Mesendoderm (in vitro differentiated cells): Measurements from ENCODE around the gene CDC42EP3.
A peak's percentile ranks its signal among the peaks of the same experiment; 100 is the strongest.

Source experiments
- DNase-seq: peaks from one replicate; pipeline ENCODE4 v3.0.0; 2013
- H2AK5ac ChIP-seq: 2 replicates; pipeline ENCODE4 v1.6.1; 2013; ENCODE audit warnings: low read length, inconsistent platforms
- H2BK120ac ChIP-seq: 2 replicates; pipeline ENCODE4 v1.6.1; 2013; ENCODE audit warnings: low read depth, mild to moderate bottlenecking, low read length, moderate library complexity, mixed read lengths
- H2BK15ac ChIP-seq: replicated peaks from 2 replicates; pipeline ENCODE4 v1.6.1; 2013; ENCODE audit warnings: low read depth, mild to moderate bottlenecking, moderate library complexity
- H2BK5ac ChIP-seq: 2 replicates; pipeline ENCODE4 v1.6.1; 2013; ENCODE audit warnings: low read length, inconsistent platforms
- H3K18ac ChIP-seq: 2 replicates; pipeline ENCODE4 v1.6.1; 2013; ENCODE audit warnings: mild to moderate bottlenecking, low read length, mixed read lengths
- H3K23ac ChIP-seq: one replicate; pipeline ENCODE4 v1.6.1; 2013; ENCODE audit warnings: low read length
- H3K27ac ChIP-seq: 2 replicates; pipeline ENCODE4 v1.5.1; 2013; ENCODE audit warnings: low read depth, mild to moderate bottlenecking, inconsistent platforms, low read length, moderate library complexity
- H3K27me3 ChIP-seq: 2 replicates; pipeline ENCODE4 v1.6.1; 2013; ENCODE audit warnings: low read length, control low read depth, mild to moderate bottlenecking, inconsistent platforms; ENCODE audit not compliant: insufficient read depth, poor library complexity
- H3K36me3 ChIP-seq: 2 replicates; pipeline ENCODE4 v1.6.1; 2013; ENCODE audit warnings: low read length, inconsistent platforms; ENCODE audit not compliant: control insufficient read depth, insufficient read depth
- H3K4ac ChIP-seq: one replicate; pipeline ENCODE4 v1.6.1; 2013; ENCODE audit warnings: low read depth, mild to moderate bottlenecking, low read length, moderate library complexity
- H3K4me1 ChIP-seq: 2 replicates; pipeline ENCODE4 v1.6.1; 2013; ENCODE audit warnings: low read depth, low read length, inconsistent platforms; ENCODE audit not compliant: control insufficient read depth
- H3K4me2 ChIP-seq: 2 replicates; pipeline ENCODE4 v1.6.1; 2013; ENCODE audit warnings: low read length
- H3K4me3 ChIP-seq: 2 replicates; pipeline ENCODE4 v1.5.1; 2013; ENCODE audit warnings: mild to moderate bottlenecking, low read length
- H3K56ac ChIP-seq: one replicate; pipeline ENCODE4 v1.6.1; 2013; ENCODE audit warnings: low read length
- H3K79me1 ChIP-seq: 2 replicates; pipeline ENCODE4 v1.6.1; 2013; ENCODE audit warnings: low read length, inconsistent platforms
- H3K79me2 ChIP-seq: 2 replicates; pipeline ENCODE4 v1.6.1; 2013; ENCODE audit warnings: mild to moderate bottlenecking, low read length; ENCODE audit not compliant: control insufficient read depth, insufficient read depth
- H3K9ac ChIP-seq: 2 replicates; pipeline ENCODE4 v1.6.1; 2013; ENCODE audit warnings: low read length, inconsistent platforms
- H4K5ac ChIP-seq: one replicate; pipeline ENCODE4 v1.6.1; 2013; ENCODE audit warnings: low read length
- H4K8ac ChIP-seq: one replicate; pipeline ENCODE4 v1.6.1; 2013; ENCODE audit warnings: low read depth, mild to moderate bottlenecking, control low read depth, low read length, moderate library complexity
- WGBS: extraction: QIAGEN DNeasy Blood & Tissue Kit; methylation state at CpG from one replicate; pipeline ENCODE4 v1.1.7; 2013; ENCODE audit warnings: low lambda C conversion rate, missing lambda C conversion rate; ENCODE audit not compliant: insufficient coverage; ENCODE audit errors: extremely low coverage; 5-methylcytosine and 5-hydroxymethylcytosine counted together

Gene CDC42EP3

DNA sequence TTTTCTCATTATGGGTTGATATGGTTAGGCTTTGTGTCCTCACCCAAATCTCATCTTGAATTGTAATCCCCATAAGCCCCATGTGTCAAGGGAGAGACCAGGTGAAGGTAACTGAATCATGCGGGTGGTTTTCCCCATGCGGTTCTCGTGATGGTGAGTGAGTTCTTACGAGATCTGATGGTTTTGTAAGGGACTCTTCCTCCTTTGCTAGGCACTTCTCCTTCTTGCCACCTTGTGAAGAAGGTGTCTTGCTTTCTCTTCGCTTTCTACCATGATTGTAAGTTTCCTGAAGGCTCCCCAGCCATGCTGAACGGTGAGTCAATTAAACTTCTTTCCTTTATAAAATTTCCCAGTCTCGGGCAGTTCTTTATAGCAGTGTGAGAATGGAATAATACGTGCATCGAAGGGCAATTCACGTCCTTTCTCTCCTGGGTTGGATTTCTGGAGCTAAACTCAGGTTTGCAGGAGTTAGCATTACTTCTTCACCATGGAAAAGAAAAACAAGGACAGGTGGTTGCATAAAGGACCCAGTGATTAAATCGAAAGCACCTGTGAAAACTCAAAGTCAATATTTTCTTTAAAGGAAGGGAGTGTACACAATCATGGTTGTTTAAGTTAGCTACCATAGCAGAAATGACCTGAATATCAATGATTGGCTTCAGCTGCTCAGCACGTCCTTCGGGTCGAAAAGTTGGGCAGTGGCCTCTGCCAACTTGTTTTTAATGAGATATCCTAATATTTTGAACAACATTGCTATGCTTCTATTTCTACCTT lies 54.1 kb downstream of the CDC42EP3 start:
- Histone ChIP-seq H4K5ac (no peak overlapping the region), H3K56ac (no peak overlapping the region), H3K18ac (no peak overlapping the region), H3K4ac (no peak overlapping the region), H2BK120ac (no peak overlapping the region), H3K4me2 (no peak overlapping the region), H3K4me3 (no peak overlapping the region), H4K8ac (no peak overlapping the region), H3K27me3 (no peaks in the 10 kb centered on the region), H2BK15ac (no peak overlapping the region), H3K4me1 (no peaks in the 10 kb centered on the region), H3K27ac (no peak overlapping the region), H3K23ac (no peak overlapping the region), H2AK5ac (no peak overlapping the region), H3K79me1 (no peaks in the 10 kb centered on the region), H2BK5ac (no peak overlapping the region), H3K36me3 (no peaks in the 10 kb centered on the region), H3K9ac (no peak overlapping the region), H3K79me2 (no peaks in the 10 kb centered on the region)
- no peak for DNase-seq
- WGBS = no CpG with 5 or more reads among the region's 14 CpGs

DNA sequence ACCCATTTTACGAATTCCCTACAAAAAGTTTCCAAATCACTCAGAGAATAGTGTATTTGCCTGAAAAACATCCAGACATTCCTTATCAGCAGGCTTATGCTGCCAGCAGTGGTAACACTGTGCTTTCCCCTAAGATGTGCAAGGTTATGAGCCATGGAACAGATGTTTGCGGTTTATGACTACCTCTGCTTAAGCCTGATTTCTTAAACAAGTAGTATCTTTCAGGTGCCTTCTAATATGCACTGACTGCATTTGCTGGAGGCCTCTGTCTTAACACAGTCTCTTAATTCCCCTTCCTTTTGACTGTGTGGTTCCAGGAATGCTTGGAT lies 54.8 kb downstream of the CDC42EP3 start:
- Histone ChIP-seq H3K56ac (no peak overlapping the region), H3K23ac (no peak overlapping the region), H2BK15ac (no peak overlapping the region), H3K36me3 (no peaks in the 10 kb centered on the region), H4K8ac (no peak overlapping the region), H4K5ac (no peak overlapping the region), H3K4me2 (no peak overlapping the region), H3K4me1 (no peaks in the 10 kb centered on the region), H3K79me2 (no peaks in the 10 kb centered on the region), H2AK5ac (no peak overlapping the region), H3K79me1 (no peaks in the 10 kb centered on the region), H2BK5ac (no peak overlapping the region), H3K18ac (no peak overlapping the region), H3K27ac (no peak overlapping the region), H2BK120ac (no peak overlapping the region), H3K4ac (no peak overlapping the region), H3K4me3 (no peak overlapping the region), H3K9ac (no peak overlapping the region), H3K27me3 (no peaks in the 10 kb centered on the region)
- WGBS = no CpG with 5 or more reads among the region's 2 CpGs
- DNase-seq = peak; percentile 31

DNA sequence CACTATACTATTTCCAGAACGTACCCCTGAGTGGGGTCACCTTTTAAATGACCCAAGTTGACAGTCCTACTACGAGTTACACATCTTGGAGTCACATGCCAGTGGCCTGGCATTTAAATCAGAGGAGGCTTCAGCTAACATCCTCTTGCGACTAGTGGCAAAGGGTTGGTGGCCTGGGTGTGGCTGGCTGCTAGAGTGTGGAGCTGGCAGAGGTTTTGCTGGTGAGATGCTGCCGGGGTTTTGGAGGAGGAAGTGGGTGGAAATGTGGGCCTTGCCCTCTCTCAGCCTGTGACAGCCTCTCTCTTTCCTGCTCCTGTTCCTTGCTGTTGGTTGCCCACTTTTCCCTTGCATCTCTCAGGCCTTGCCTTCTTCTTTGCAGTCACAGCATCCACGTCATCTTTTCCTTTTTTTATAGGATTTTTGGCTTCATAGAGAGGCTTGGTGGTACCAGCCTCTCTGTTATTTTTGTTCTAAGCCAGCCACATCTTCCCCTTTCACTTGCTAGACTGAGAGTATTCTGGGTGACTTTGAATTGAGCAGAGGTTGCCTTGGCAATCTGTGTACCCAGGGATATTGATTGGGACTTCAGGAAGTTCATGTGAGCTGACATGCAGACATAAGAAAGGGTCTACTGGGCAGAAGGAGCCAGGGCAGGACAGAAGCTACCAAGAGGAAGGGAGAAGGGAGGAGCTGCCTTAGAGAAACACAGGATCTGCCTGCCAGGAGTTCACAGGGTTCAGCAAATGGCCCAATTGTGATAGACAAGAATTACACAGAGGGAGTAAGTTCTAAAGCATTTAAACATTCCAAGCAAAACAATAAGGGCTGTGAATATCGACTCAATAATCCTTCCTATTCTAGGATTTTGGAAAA lies 55.4 kb downstream of the CDC42EP3 start:
- Histone ChIP-seq H3K9ac (no peak overlapping the region), H3K79me1 (no peaks in the 10 kb centered on the region), H3K27me3 (no peaks in the 10 kb centered on the region), H3K36me3 (no peaks in the 10 kb centered on the region), H3K56ac (no peak overlapping the region), H3K27ac (no peak overlapping the region), H3K18ac (no peak overlapping the region), H2AK5ac (no peak overlapping the region), H4K5ac (no peak overlapping the region), H3K79me2 (no peaks in the 10 kb centered on the region), H2BK5ac (no peak overlapping the region), H3K4me2 (no peak overlapping the region), H3K4me3 (no peak overlapping the region), H4K8ac (no peak overlapping the region), H3K4ac (no peak overlapping the region), H2BK15ac (no peak overlapping the region), H2BK120ac (no peak overlapping the region), H3K23ac (no peak overlapping the region), H3K4me1 (no peaks in the 10 kb centered on the region)
- peak; percentile 32 for DNase-seq
- no CpG with 5 or more reads among the region's 6 CpGs for WGBS

DNA sequence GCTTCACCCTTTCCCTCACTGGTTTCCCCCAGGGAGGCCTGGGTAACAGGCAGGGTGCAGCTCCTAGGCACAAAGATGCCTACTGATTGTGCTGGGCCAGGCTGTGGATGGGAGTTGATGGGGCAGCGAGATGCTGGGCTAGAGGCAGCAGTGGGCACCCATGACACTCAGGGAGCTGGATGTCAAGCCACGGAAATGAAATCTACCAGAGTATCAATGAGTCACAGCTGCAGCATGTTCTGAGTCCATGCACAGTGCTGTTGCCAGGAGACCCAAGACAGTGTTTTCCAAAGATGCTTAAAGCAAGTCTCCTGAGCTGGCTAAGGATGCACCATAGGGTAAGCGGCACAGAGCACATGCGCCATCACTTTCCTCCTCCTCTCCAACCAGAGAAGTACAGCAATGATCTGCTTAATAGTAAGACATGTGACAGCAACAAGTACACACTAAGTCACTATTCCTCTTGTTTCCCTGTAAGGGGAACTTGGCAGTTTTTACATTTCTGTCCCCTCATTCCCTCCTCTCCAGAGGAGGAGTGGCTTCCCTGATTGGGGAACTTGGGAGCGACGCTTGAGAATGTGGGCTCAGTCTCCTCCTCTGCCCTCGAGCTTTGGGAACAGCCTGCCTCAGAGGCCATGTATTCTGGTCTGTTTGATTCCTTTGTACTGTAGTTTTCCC lies 57.2 kb downstream of the CDC42EP3 start:
- Histone ChIP-seq H2BK120ac (no peak overlapping the region), H3K9ac (no peak overlapping the region), H3K36me3 (no peaks in the 10 kb centered on the region), H3K79me1 (no peaks in the 10 kb centered on the region), H3K4me3 (no peak overlapping the region), H3K27me3 (no peaks in the 10 kb centered on the region), H2AK5ac (no peak overlapping the region), H3K23ac (no peak overlapping the region), H3K18ac (no peak overlapping the region), H3K56ac (no peak overlapping the region), H3K4ac (no peak overlapping the region), H3K27ac (no peak overlapping the region), H3K4me1 (no peaks in the 10 kb centered on the region), H2BK15ac (no peak overlapping the region), H2BK5ac (no peak overlapping the region), H4K8ac (no peak overlapping the region), H3K4me2 (no peak overlapping the region), H3K79me2 (no peaks in the 10 kb centered on the region), H4K5ac (no peak overlapping the region)
- WGBS = no CpG with 5 or more reads among the region's 7 CpGs
- peak; percentile 27 for DNase-seq

DNA sequence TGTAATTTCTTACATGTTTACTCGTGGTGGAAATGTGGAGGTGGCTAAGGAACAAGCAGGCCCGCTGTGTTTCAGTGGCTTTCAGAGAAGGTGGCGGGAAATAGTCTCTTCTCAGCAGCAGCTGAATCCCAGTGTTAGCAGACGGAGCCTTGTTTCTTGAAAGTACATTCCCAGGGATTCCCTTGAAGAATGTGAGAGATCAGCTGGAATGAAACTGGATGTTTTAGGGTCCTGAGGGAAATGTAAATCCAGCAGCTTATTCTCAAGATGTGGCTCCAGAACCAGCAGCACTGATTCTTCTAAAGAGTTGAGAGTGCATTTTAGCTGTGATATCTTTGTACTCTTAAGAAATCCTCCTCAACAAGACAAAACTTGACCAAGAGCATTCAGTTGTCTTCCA lies 59.1 kb downstream of the CDC42EP3 start:
- Histone ChIP-seq H3K4ac (no peak overlapping the region), H3K18ac (no peak overlapping the region), H3K79me2 (no peaks in the 10 kb centered on the region), H3K9ac (no peak overlapping the region), H3K23ac (no peak overlapping the region), H3K4me3 (no peak overlapping the region), H3K4me2 (no peak overlapping the region), H2BK15ac (no peak overlapping the region), H3K36me3 (no peaks in the 10 kb centered on the region), H2BK120ac (no peak overlapping the region), H2BK5ac (no peak overlapping the region), H2AK5ac (no peak overlapping the region), H4K5ac (no peak overlapping the region), H3K27ac (no peak overlapping the region), H3K56ac (no peak overlapping the region), H4K8ac (no peak overlapping the region), H3K27me3 (no peaks in the 10 kb centered on the region), H3K4me1 (no peaks in the 10 kb centered on the region), H3K79me1 (no peaks in the 10 kb centered on the region)
- no peak for DNase-seq
- no CpG with 5 or more reads among the region's 4 CpGs for WGBS
